IMR-90 (cell line): Measurements from ENCODE around the gene NEMP1. TPM values are rescaled to one million over a fixed set of nuclear protein-coding genes. Genes with fewer than 3 reads are reported as not detected.

Source experiments
- CHD1 ChIP-seq: IDR thresholded peaks from 2 replicates; pipeline ENCODE4 v1.6.1; 2012; ENCODE audit warnings: low read depth, low read length, improper control_type of control experiment
- CTCF ChIP-seq: conservative IDR thresholded peaks from 2 replicates; pipeline ENCODE4 v1.5.1; 2012; ENCODE audit warnings: mild to moderate bottlenecking, low read depth, low read length, improper control_type of control experiment
- FOS ChIP-seq: fragments of 150-350 bp; IDR thresholded peaks from 2 replicates; pipeline ENCODE4 v1.6.1; 2016; ENCODE audit warnings: low read depth, low read length
- NFE2L2 ChIP-seq: fragments of 150-350 bp; IDR thresholded peaks from 2 replicates; pipeline ENCODE4 v1.6.1; 2016; ENCODE audit warnings: low read depth, mild to moderate bottlenecking, low read length
- POLR2A ChIP-seq: IDR thresholded peaks from 2 replicates; pipeline ENCODE4 v1.6.1; 2012; ENCODE audit warnings: mild to moderate bottlenecking, low read depth, low read length
- RAD21 ChIP-seq: IDR thresholded peaks from 2 replicates; pipeline ENCODE4 v1.6.1; 2012; ENCODE audit warnings: low read length, improper control_type of control experiment
- polyA plus RNA-seq, 3 experiments: library from polyadenylated mRNA; depleted of rRNA; stranded (reverse); fragments of >200 nt; gene quantifications; 2 replicates each; pipeline ENCODE4 v1.2.3, GENCODE V29; 2012; ENCODE audit warnings: low replicate concordance in 1 of 3
- total RNA-seq: library from RNA; depleted of rRNA; stranded (reverse); fragments of >200 nt; gene quantifications from 2 replicates; pipeline ENCODE4 v1.2.3, GENCODE V29; 2012

The NEMP1 gene
- total and polyA plus RNA-seq, 2 of the 4 experiments (the other 2 are of a cell fraction): 8.9 to 10.9 TPM

GRCh38 chr12:57078519-57079404 is at the start of gene NEMP1 (continued):
- no peak; the same call in 1 of the 2 replicates for TF ChIP-seq CHD1
- peak; percentile 38; the same call in 1 of the 2 replicates for TF ChIP-seq FOS
- no peak for TF ChIP-seq NFE2L2
- TF ChIP-seq POLR2A: peak; percentile 73
- no peak for TF ChIP-seq CTCF
- TF ChIP-seq RAD21: no peak
